ENCODE measurements around the gene NELFB.
A peak's percentile ranks its signal among the peaks of the same experiment; 100 is the strongest.

Gene NELFB

GRCh38 chr9:137233143-137233980 is 21.8 kb upstream of the NELFB start:
- no peak for DNase-seq (ENCODE audit: low spot score)
- Histone ChIP-seq H3K27ac (no peak overlapping the region), H3K4me3 (no peak overlapping the region)
- no peak for TF ChIP-seq CTCF (IDR thresholded peaks at IDR 0.05)

GRCh38 chr9:137234055-137234697 is 21.0 kb upstream of the NELFB start:
- Histone ChIP-seq H3K27ac (no peak overlapping the region), H3K4me3 (no peak overlapping the region)
- no peak for TF ChIP-seq CTCF (IDR thresholded peaks at IDR 0.05)
- no peak for DNase-seq (ENCODE audit: low spot score)

- TF ChIP-seq CTCF (IDR thresholded peaks at IDR 0.05) = no peak
- H3K27ac ChIP-seq = no peak overlapping the region
- DNase-seq (ENCODE audit: low spot score) = no peak
- H3K4me3 ChIP-seq = no peak overlapping the region
These were observed 20.2 kb upstream of the NELFB start for GRCh38 chr9:137234758-137235423.

- no peak for TF ChIP-seq CTCF (IDR thresholded peaks at IDR 0.05)
- DNase-seq (ENCODE audit: low spot score) = no peak
- Histone ChIP-seq H3K4me3 (peak overlapping the region; percentile 51), H3K27ac (no peak overlapping the region)
These were observed 19.5 kb upstream of the NELFB start for GRCh38 chr9:137235424-137236237.

GRCh38 chr9:137236238-137236935 is 18.7 kb upstream of the NELFB start:
- H3K27ac ChIP-seq = no peak overlapping the region
- H3K4me3 ChIP-seq = peak overlapping the region; percentile 51
- peak; percentile 99 for TF ChIP-seq CTCF (IDR thresholded peaks at IDR 0.05)
- DNase-seq (ENCODE audit: low spot score) = peak; percentile 86

GRCh38 chr9:137236936-137237421 is 18.1 kb upstream of the NELFB start:
- no peak for DNase-seq (ENCODE audit: low spot score)
- Histone ChIP-seq H3K27ac (no peak overlapping the region), H3K4me3 (peak overlapping the region; percentile 51)
- TF ChIP-seq CTCF (IDR thresholded peaks at IDR 0.05) = no peak

Measured in coronary artery (tissue), 2 donors.